A375 (cell line): ENCODE results near the gene RAB40A. TPM values are rescaled to one million over a fixed set of nuclear protein-coding genes. Genes with fewer than 3 reads are reported as not detected.

Experiments used
- total RNA-seq: library from RNA; depleted of rRNA; stranded (reverse); fragments of >200 nt; shearing (Covaris generic); gene quantifications from 2 replicates; pipeline ENCODE4 v1.2.3, GENCODE V29; 2014; rRNA removed

RAB40A gene, protein sequence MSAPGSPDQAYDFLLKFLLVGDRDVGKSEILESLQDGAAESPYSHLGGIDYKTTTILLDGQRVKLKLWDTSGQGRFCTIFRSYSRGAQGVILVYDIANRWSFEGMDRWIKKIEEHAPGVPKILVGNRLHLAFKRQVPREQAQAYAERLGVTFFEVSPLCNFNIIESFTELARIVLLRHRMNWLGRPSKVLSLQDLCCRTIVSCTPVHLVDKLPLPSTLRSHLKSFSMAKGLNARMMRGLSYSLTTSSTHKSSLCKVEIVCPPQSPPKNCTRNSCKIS
- total RNA-seq, result not detected in 2 replicates

GRCh38 chrX:103519389-103519788 lies at the start of gene RAB40A:
Gene RAB40A, minus strand, starts transcription at chrX:103519489. Its CDS starts 18,733 bp downstream, at chrX:103500756.

Other genes with a start within 250 kb of the RAB40A start
- gene TCEAL5, start 242.7 kb downstream of the RAB40A start, total RNA-seq, result not detected in 2 replicates
- gene BEX2, start 208.5 kb downstream of the RAB40A start, total RNA-seq, result 19.2 and 27.8 TPM in 2 replicates
- gene TCEAL7, start 189.2 kb downstream of the RAB40A start, total RNA-seq, result not detected in 2 replicates
- gene TCEAL9, start 163.0 kb downstream of the RAB40A start, total RNA-seq, result 28.1 and 35.2 TPM in 2 replicates
- gene BEX3, start 143.0 kb downstream of the RAB40A start, total RNA-seq, result 186 and 209 TPM in 2 replicates
- gene TCEAL4, start 66.0 kb upstream of the RAB40A start, total RNA-seq, result 37.6 and 41.9 TPM in 2 replicates
- 15.4 and 16.2 TPM in 2 replicates for gene TCEAL3, start 88.5 kb upstream of the RAB40A start, total RNA-seq
- 11.4 and 12.7 TPM in 2 replicates for gene TCEAL1, start 109.5 kb upstream of the RAB40A start, total RNA-seq
- gene MORF4L2, start 167.2 kb upstream of the RAB40A start, total RNA-seq, result 342 and 361 TPM in 2 replicates
- gene TMEM31, start 191.4 kb upstream of the RAB40A start, total RNA-seq, result not detected in 2 replicates